ENCODE results near the gene CWC27.

CWC27 gene

GRCh38 chr5:65009207-65009606 is 240.5 kb downstream of the CWC27 start:
- DNase-seq = no peak

- no peak for DNase-seq
These were observed 242.1 kb downstream of the CWC27 start for GRCh38 chr5:65010841-65011240.

DNA sequence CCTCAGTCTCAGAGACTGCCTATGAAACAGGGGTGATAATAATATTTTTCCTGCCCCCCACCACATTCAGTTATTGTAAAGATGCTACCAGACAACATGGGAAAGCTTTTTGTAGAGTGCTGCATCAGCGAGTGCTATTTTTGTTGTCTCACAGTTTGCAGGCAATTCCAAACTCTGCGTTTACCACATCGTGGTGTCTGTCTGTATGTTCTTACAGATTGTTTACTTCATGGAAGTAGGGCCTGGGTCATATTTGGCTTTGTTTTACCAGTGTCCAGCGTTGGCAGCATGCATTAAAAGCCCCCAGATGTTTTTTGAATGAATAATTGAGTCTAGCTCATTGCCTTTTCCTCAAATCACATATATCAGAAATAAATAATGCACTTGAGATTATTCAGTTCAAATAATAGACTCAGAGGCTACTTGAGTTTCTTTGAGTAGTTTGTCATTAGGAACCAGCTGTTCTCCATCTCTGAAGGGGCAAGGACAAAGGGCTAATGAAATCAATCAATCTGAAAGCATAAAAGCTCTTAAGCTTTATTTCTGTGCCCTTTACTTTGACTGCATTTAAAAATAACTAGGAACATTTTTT is 243.7 kb downstream of the CWC27 start:
- no peak for DNase-seq

GRCh38 chr5:65013166-65013565 is 244.4 kb downstream of the CWC27 start:
- DNase-seq = no peak

GRCh38 chr5:65014769-65015168 is 246.0 kb downstream of the CWC27 start:
- no peak for DNase-seq

DNA sequence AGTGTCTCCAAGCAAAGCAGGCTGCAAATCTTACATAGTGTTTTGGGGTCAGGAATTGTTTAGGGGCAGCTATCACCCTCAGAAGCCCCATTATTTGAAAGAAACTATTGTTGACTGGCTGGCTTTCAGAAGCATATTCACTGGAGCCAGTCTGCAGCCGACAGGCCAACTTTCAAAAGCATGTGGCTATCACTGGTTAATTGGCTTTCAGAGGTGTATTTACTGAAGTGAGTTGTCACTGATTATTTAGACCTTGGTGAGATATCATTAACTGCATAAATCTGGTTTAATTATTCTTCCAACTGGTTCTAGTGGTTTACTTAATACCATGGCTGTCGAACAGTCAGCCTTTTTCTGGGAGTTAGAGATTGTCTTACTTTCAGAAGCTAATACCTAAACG is 247.0 kb downstream of the CWC27 start:
- no peak for DNase-seq

GRCh38 chr5:65017636-65018035 is 248.9 kb downstream of the CWC27 start:
- no peak for DNase-seq

- DNase-seq = no peak
These were observed 250.0 kb downstream of the CWC27 start for GRCh38 chr5:65018763-65019162.

GRCh38 chr5:65020492-65020891 is 251.8 kb downstream of the CWC27 start:
- DNase-seq = no peak

DNA sequence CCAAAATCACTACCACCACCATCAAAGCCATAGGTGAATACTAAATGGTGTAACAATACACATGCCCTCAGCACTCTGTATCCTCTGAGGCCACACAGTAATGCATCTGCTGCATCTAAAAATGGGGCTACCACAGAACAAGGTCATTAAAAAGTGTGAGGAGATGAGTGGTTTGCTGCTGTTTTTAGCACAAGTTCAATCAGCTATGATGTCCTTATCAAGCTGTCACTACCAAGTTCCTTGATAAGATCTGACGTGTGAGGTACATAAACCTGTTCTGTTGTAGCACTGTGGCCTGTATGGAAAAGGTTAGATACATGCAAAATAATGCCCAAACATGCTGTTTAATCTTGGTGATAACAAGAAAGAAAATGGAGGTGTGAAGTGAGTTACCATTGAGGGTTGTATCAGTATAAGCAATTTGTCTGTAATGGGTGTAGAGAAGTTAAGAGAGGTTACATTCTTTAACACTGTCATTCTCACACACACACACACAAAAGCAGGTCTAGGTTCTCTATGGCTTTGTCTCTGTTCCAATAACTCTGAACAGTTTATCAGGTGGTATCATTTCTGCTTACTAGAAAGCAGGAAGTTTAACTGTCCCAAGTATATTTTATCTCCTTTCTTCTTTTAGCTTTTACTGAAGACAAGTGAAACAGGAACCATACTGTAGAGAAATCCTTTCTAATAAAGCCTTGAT is 252.9 kb downstream of the CWC27 start:
- DNase-seq = no peak

GRCh38 chr5:65022932-65023331 is 254.2 kb downstream of the CWC27 start:
- DNase-seq = no peak

GRCh38 chr5:65024681-65025080 is 256.0 kb downstream of the CWC27 start:
- DNase-seq = no peak

- no peak for DNase-seq
These were observed 258.3 kb downstream of the CWC27 start for GRCh38 chr5:65026816-65027548.

- no peak for DNase-seq
These were observed 260.4 kb downstream of the CWC27 start for GRCh38 chr5:65029178-65029577.

DNA sequence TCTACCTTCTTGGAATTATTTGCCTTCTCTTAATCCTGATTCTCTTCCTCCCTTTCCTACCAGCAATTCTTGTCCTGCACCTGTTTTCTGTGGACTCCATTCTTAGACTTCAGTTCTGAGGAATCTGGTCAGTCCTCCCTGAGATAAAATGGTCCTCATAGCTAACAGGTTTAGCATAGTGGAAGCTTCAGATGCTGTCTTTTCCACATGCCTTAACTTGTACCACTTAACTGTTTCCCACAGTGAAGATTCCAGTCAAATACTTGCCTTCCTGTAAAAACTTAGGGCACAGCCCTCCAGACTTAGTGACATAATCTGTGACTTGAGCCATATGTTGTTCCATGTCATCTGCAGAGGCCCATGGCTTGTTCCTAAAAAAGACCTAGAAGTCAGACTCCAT is 261.3 kb downstream of the CWC27 start:
- no peak for DNase-seq

DNA sequence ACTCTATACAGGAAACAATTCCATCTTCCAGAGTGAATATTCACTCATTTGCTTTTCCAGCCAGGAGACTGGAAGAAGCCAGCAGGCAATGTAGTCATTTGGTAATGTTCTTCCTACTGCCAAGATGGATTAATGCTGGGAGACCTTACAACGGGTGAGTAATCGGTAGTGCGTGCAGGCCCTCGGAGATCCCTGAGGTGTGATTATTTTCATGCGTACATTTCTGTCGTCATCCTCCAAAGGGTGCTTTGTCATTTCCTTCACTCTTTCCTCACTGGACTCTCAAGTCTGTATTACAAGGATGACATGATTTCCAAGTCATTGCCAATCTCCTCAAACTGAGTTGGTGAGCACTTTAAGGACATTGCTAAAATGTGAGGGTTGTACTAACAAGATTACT is 263.5 kb downstream of the CWC27 start:
- no peak for DNase-seq

- DNase-seq = no peak
These were observed 265.5 kb downstream of the CWC27 start for GRCh38 chr5:65034029-65034812.

- DNase-seq = no peak
These were observed 266.1 kb downstream of the CWC27 start for GRCh38 chr5:65034813-65035209.

GRCh38 chr5:65035211-65036206 is 266.8 kb downstream of the CWC27 start:
- peak; percentile 84 for DNase-seq

DNA sequence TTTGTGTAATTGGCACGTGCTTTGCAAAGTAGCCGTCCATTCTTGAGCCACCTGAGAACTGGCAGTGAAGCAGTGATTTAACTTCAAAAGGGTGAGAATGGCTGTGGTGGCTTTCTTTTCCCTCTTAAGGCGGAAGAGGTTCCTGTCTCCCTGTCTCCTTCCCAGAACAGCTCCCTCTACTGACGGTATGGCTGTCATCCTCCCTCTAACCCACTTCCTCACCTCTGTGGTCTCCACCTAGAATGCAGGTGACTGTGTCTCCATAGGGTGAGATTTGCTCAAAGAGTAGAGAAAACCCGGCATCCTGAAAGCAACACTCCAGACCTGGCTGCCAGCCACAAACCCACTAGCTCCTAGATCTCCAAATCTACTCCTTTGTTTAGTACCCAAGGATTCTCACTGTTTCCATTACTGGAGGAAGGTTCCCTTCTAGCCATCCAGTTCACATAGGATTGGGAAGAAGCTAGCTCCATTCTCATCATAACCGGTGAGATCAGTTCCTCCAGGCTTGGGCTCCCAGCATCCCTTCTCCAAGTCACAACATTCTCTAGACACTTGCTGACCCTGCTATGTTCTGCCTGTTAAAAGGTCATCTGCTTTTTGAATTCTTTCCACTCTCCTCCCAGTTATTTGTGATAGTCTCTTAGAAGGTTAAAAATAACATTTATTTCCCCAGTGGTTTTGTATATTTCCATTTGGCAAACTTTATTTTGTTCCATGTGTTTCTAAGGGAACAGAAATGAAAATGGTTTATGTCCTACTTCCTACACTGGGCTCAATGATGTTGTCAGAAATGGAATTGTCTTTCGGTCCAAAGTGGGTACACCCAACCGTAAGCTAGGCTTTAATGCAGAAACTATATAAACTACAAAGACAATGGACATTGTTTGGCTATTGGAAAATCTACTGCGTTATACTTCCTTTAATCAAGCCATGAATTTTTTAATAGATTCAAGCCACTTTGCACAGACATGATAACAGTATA is 269.4 kb downstream of the CWC27 start:
- DNase-seq = no peak
